Activated T-cell treated with anti-CD3 and anti-CD28 coated beads, Interleukin-2, amount 50 U/mL, for 72 hours (primary cell): ENCODE measurements around the gene MRTFA. TPM values are rescaled to one million over a fixed set of nuclear protein-coding genes. Genes with fewer than 3 reads are reported as not detected.

ENCODE experiments used
- ATAC-seq, 2 donors: fragments of 150-1000 bp; cut with Tn5 transposase; replicated peaks in 1 of 2; 2 replicates each; pipeline ENCODE4 v1.10.0; 2021; ENCODE audit warnings: moderate library complexity in 2 of 2, mild to moderate bottlenecking in 1 of 2
- DNase-seq, 2 donors: peaks; one replicate each; pipeline ENCODE4 v3.0.0; 2021 to 2022; ENCODE audit warnings: mixed read lengths in 1 of 2
- H3K27ac Mint-ChIP-seq: one replicate; pipeline ENCODE4 v1.8.0; 2022; ENCODE audit warnings: mild to moderate bottlenecking, moderate library complexity, mixed read lengths
- H3K27me3 Mint-ChIP-seq: one replicate; pipeline ENCODE4 v1.8.0; 2022; ENCODE audit warnings: low read depth, mixed read lengths
- H3K36me3 Mint-ChIP-seq, 2 donors: one replicate each; pipeline ENCODE4 v1.8.0; 2022; ENCODE audit warnings: mixed read lengths in 2 of 2, mild to moderate bottlenecking in 1 of 2; ENCODE audit not compliant: insufficient read depth in 2 of 2
- H3K4me1 Mint-ChIP-seq: one replicate; pipeline ENCODE4 v1.8.0; 2022; ENCODE audit warnings: low read depth, mixed read lengths
- H3K4me3 Mint-ChIP-seq, 2 donors: one replicate each; pipeline ENCODE4 v1.8.0; 2022; ENCODE audit warnings: mild to moderate bottlenecking in 2 of 2, mixed read lengths in 2 of 2, moderate library complexity in 2 of 2
- H3K9me3 Mint-ChIP-seq, 2 donors: one replicate each; pipeline ENCODE4 v1.8.0; 2022; ENCODE audit warnings: mixed read lengths in 2 of 2
- total RNA-seq, 2 donors: library from RNA; stranded (reverse); gene quantifications; one replicate each; pipeline ENCODE4 v1.2.3, GENCODE V29; 2022

The MRTFA gene
- total RNA-seq, 2 donors from 2014 or later = 44.7 to 51.7 TPM

DNA sequence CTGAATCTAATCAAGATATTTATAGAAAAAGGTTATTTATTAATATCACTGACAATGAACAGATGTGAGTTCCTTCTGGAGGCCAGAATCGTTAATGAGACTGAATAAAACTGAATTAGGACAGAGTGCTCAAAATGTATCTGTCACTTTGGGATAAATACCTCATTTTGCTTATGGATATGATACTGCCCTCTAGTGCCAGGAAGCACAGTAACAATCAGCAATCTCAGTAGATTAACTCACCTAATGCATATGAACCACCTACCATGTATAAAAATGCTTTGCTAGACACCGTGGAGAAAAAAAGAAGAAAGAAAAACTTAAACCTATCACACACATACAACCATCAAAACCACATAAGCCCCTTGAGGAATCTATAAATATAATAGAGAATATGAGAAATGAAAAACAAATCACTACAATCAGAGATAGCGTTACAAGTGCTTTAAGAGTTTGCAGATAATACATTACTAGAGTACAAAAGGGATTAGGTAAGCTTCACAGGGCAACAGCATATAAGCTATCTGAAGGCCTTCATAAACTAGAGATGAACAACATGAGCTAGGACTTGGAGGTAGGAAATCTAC is 148.8 kb downstream of the MRTFA start:
- H3K9me3 Mint-ChIP-seq = no peaks in the 10 kb centered on the region
- DNase-seq (no peak), ATAC-seq (peak; percentile 63 to 65)
- H3K4me1 Mint-ChIP-seq = peaks cover 46% of the 10 kb centered on the region
- no peaks in the 10 kb centered on the region for H3K36me3 Mint-ChIP-seq
- H3K4me3 Mint-ChIP-seq = no peak overlapping the region
- no peaks in the 10 kb centered on the region for H3K27me3 Mint-ChIP-seq
- no peak overlapping the region for H3K27ac Mint-ChIP-seq

DNA sequence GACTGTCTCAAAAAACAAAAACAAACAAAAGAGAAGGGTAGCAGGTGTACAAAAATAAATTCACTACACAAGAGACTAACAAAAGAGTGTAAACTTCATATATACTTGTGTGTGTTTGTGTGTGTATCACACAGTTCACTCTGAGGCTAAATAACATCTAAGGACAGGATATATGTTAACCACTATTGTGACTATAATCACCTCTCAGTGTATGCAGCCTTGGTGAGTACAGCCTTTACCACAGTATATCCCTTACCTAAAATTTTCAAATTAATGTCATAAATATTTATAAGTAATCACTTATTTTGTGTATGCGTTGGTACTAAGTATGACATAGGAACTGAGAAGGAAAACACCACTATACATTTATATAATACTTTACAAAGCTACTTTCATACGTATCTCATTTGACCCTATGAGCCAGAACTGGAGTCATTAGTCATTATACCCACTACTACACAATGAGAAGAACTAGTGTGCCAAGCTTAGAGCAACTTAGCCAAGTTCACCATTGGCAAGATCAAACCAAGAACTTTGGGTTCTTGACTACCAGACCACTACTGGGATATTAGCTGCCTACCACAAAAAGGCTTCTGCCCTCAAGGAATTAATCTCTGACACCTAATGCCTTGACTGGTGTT is 149.4 kb downstream of the MRTFA start:
- no peak overlapping the region for H3K27ac Mint-ChIP-seq
- H3K9me3 Mint-ChIP-seq = no peaks in the 10 kb centered on the region
- peaks cover 41% of the 10 kb centered on the region for H3K4me1 Mint-ChIP-seq
- H3K27me3 Mint-ChIP-seq = no peaks in the 10 kb centered on the region
- peak; percentile 86 to 87 for ATAC-seq
- no peak for DNase-seq
- H3K4me3 Mint-ChIP-seq = peak overlapping the region in 1 of 2 donors; percentile 40
- H3K36me3 Mint-ChIP-seq = no peaks in the 10 kb centered on the region

DNA sequence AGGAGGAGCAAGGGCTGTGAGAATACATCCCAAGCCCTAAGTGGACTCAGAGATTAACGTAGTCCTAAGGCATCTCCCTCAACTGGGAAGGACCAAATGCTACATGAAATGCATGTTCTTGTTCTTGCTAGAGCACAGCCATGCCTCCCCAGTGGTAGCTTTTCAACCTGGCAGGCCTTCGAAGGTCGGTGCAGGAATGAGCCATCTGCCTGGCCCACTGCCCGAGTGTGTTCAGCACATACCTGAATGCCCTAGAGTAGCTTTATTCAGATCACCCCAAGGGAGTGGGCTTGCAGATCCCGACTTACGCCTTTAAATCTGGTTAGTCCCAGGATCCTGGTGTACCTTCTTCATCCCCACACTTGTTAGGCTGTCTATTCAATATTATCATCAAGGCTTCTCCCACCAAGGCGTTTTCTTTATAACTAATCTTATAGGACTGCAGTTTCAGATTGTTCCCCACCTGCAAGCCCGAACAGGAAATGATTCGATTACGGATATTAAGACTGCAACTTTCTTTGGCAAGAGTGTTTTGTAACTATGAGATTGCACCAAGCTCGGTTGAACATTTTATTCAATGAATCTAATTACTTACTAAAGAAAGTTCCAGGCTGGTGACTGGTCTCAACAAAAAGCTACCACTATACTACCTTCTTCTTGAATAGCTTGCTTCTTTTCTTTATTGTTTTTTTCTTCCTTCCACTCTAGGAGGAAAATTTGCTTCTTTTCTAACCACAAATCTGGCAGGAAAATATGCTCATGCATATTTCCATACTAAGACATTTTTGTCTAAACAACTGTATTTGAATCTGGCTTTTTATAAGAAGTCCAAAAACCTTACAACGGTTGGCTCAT is 150.5 kb downstream of the MRTFA start:
- H3K4me3 Mint-ChIP-seq = no peak overlapping the region
- ATAC-seq (no peak), DNase-seq (no peak)
- H3K36me3 Mint-ChIP-seq = no peaks in the 10 kb centered on the region
- no peaks in the 10 kb centered on the region for H3K27me3 Mint-ChIP-seq
- H3K9me3 Mint-ChIP-seq = no peaks in the 10 kb centered on the region
- no peak overlapping the region for H3K27ac Mint-ChIP-seq
- H3K4me1 Mint-ChIP-seq = peaks cover 43% of the 10 kb centered on the region

DNA sequence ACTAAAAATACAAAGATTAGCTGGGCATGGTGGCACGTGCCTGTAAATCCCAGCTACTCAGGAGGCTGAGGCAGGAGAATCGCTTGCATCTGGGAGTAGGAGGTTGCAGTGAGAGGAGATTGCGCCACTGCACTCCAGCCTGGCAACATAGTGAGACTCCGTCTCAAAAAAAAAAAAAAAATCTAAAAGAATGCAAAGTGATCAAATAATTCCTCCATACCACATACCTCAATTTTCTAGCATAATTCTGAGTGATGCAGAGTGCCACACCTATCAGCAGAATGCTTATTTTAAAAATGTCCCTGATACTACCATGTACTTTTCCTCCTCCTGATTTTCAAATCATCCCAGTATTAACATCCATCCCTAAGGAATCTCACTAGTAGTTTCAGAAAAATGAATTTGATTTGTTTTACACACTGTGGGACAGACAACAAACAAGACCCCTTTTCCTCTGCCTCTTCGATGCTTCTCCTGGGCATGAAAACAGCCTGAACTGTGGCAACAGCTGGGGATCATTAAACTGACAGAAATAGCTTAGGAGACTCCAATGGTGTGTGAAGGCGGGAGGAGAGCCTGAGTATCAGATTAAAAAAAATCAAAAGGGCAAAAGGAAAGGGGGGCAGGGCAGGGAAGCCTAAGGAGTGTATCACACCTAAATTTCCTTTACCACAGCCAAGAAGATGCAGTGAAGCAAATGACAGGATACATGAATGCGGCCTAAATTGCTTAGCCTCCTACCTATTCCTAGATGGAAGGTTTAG is 151.4 kb downstream of the MRTFA start:
- H3K27ac Mint-ChIP-seq = no peak overlapping the region
- no peaks in the 10 kb centered on the region for H3K9me3 Mint-ChIP-seq
- no peak overlapping the region for H3K4me3 Mint-ChIP-seq
- DNase-seq (no peak), ATAC-seq (no peak)
- no peaks in the 10 kb centered on the region for H3K27me3 Mint-ChIP-seq
- no peaks in the 10 kb centered on the region for H3K36me3 Mint-ChIP-seq
- H3K4me1 Mint-ChIP-seq = peaks cover 48% of the 10 kb centered on the region

DNA sequence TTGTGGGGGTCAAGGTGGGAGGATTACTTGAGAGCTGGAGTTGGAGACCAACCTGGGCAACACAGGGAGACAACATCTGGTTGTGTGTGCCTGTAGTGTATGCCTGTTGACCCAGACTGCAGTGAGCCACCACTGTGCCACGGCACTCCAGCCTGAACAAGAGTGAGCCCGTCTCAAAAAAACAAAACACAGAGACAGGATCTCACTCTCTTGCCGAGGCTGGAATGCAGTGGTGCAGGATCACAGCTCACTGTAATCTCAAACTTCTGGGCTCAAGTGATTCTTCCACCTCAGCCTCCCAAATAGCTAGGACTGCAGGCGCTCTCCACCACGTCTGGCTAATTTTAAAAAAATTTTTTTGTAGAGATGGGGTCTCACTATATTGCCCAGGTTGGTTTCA is 153.6 kb downstream of the MRTFA start:
- no peaks in the 10 kb centered on the region for H3K27me3 Mint-ChIP-seq
- H3K27ac Mint-ChIP-seq = no peak overlapping the region
- no peaks in the 10 kb centered on the region for H3K36me3 Mint-ChIP-seq
- no peaks in the 10 kb centered on the region for H3K9me3 Mint-ChIP-seq
- no peak for DNase-seq
- peaks cover 51% of the 10 kb centered on the region for H3K4me1 Mint-ChIP-seq
- no peak overlapping the region for H3K4me3 Mint-ChIP-seq
- ATAC-seq = no peak

DNA sequence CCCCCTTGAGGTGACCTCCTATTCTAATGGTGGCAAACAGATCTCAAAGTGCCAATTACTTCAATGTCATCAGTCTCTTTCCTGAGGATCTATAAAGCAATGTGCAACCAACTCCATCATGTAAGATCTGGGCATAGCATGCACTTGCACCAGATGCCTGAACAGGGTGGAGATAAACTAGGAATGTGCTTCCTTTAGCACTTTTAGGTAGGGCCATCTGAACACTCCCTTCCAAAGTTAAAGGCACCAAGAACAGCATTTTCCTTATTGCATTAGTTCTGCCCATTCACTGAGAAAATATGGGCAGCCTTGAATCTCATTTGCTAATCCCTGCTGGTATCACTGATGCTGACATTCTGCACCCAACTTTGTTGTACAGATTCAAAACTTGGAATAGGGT is 154.1 kb downstream of the MRTFA start:
- Mint-ChIP-seq H3K27ac (no peak overlapping the region), H3K4me3 (no peak overlapping the region), H3K4me1 (peaks cover 46% of the 10 kb centered on the region), H3K9me3 (no peaks in the 10 kb centered on the region), H3K27me3 (no peaks in the 10 kb centered on the region), H3K36me3 (no peaks in the 10 kb centered on the region)
- no peak for ATAC-seq
- DNase-seq = no peak

DNA sequence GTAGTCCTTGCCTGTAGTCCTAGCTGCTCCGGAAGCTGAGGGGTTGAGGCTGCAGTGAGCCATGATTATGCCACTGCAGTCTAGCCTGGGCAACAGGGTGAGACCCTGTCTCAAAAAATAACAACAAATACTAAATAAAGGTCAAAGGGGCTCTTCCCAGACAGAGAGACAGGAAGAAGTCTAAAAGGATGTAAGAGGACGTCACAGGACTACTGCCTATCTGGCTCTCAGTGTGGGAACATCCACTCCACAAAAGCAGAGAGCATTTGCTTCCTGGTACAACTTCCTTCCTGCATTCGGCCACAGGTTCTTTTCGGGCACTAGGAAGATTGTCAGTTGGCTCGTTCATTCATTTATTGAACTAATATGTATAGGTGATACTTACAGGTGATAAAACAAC is 155.5 kb downstream of the MRTFA start:
- H3K36me3 Mint-ChIP-seq = no peaks in the 10 kb centered on the region
- H3K27ac Mint-ChIP-seq = no peak overlapping the region
- peaks cover 40% of the 10 kb centered on the region for H3K4me1 Mint-ChIP-seq
- no peak for ATAC-seq
- DNase-seq = no peak
- no peaks in the 10 kb centered on the region for H3K27me3 Mint-ChIP-seq
- H3K4me3 Mint-ChIP-seq = no peak overlapping the region
- H3K9me3 Mint-ChIP-seq = no peaks in the 10 kb centered on the region

DNA sequence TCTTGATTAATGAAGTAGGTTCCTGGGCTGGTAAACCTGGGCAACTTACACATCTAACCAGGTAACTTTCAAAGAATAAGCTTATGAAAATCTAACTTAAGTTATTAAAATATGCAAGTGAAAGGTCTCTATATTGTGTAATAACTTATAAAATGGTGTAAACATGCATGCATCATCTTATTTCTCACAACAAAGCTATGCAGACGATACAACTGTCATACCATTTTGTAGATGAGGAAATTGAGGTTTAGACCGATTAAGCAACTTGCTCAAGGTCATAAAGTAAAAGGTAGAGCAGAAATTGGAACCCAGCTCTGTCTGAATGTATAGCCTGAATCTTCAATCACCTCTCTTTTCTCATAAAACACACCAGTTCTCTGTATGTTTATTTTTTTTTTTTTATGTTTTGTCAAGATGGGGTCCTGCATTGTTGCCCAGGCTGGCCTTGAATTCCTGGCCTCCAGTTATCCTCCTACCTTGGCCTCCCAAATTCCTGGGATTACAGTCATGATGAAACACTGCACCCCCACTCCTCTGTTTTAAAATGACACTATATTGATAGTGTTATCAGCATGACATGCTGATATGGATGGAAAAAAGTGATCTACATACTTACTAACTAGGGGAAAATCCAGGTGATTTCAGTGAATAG is 156.5 kb downstream of the MRTFA start:
- Mint-ChIP-seq H3K36me3 (no peaks in the 10 kb centered on the region), H3K27me3 (no peaks in the 10 kb centered on the region), H3K4me3 (no peak overlapping the region), H3K4me1 (peaks cover 30% of the 10 kb centered on the region), H3K9me3 (no peaks in the 10 kb centered on the region), H3K27ac (no peak overlapping the region)
- ATAC-seq (no peak), DNase-seq (no peak)

DNA sequence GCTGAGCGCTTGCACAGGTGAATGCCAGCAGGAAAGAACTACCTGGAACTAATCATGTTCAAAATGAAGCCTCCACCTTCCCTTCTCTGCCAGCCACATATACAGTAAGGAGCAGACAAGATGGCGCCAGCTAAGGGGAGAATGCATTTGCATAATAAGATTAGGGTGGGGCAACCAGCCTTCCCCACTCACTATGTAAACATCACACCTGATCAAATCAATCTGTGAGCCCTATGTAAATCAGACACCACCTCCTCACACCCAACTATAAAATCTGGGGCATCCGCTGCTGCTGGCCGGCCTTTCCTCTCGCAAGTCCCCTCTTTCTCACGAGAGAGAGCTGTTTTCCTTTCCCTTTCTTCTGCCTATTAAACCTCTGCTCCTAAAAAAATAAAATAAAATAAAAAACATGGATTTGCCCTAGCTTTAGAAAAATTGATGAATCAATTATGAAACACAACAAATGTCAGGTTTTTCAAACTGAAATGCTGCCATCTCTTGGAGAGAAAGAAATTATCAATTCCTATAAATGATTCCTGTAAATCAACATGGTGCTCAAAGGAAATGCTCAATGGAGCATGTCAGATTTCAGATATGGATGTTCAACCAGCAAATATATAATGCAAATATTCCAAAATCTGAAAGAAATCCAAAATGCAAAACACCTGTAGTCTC is 157.3 kb downstream of the MRTFA start:
- no peak overlapping the region for H3K4me3 Mint-ChIP-seq
- H3K9me3 Mint-ChIP-seq = no peaks in the 10 kb centered on the region
- no peak overlapping the region for H3K27ac Mint-ChIP-seq
- no peak for DNase-seq
- no peaks in the 10 kb centered on the region for H3K27me3 Mint-ChIP-seq
- H3K4me1 Mint-ChIP-seq = peaks cover 30% of the 10 kb centered on the region
- no peak for ATAC-seq
- no peaks in the 10 kb centered on the region for H3K36me3 Mint-ChIP-seq

DNA sequence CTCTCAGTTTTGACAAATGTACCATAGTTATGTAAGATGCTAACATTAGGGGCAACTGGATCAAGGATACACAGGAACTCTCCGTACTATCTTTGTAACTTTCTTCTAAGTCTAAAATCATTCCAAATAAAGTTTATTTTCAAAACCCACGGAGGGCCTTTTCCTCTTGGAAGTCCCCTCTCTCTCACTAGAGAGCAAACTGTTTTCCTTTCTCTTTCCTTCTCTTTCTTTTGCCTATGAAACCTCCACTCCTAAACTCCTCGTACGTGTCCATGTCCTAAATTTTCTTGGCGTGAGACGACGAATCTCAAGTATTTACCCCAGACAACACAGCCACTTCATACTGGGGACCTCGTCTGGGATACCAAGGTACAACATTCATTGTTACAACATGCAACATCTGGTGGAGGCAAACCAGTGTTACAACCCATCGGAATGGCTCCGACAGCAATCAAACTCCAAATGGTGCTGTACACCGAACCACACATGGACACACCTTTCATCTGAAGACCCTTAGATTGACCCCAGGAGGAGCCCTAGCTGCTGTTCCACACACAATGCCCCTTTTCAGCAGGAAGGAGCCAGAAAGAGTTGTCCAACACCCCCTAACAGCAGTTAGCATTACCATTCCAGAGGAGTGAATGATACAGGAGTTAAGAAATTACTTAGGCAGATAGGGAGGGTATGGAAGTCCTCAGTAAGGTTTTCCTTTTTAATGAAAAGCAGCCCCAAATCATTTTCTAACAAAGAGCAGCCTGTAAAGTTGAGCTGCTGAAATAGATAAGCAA is 158.0 kb downstream of the MRTFA start:
- Mint-ChIP-seq H3K27ac (no peak overlapping the region), H3K4me3 (no peak overlapping the region), H3K9me3 (no peaks in the 10 kb centered on the region), H3K27me3 (no peaks in the 10 kb centered on the region), H3K4me1 (peaks cover 37% of the 10 kb centered on the region), H3K36me3 (no peaks in the 10 kb centered on the region)
- DNase-seq (no peak), ATAC-seq (no peak)

DNA sequence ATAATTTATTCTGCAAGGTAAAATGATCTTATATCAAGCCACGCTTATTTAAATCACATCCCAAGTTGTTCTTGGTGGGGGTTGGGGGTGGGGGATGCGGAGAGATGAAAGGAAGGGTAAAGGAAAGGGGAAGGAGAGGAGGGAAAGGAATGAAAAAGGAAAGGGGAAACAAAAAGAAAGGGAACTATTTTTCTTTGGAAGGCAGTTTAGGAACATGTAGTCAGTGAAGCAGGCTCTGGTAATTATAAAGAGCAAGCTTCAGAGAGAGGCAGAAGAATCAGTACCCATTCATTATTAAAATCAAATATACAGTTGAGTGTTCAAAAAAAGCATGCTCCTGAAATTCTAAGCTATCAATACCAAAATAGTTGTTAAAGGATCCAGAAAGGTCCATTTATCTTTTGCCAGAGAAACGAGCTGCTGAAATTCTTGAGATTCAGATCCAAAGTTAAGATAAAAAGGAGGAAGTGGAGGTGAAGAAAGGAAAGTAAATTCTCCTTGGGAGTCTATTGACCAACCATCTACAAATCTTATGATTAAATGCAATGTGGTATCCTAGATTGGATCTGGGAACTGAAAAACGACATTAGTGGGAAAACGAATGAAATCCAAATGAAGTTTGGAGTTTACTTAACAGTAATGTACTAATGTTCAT is 158.7 kb downstream of the MRTFA start:
- H3K36me3 Mint-ChIP-seq = no peaks in the 10 kb centered on the region
- no peak overlapping the region for H3K4me3 Mint-ChIP-seq
- peaks cover 41% of the 10 kb centered on the region for H3K4me1 Mint-ChIP-seq
- peak overlapping the region; percentile 33 for H3K27ac Mint-ChIP-seq
- no peak for ATAC-seq
- H3K27me3 Mint-ChIP-seq = no peaks in the 10 kb centered on the region
- DNase-seq = no peak
- H3K9me3 Mint-ChIP-seq = no peaks in the 10 kb centered on the region
